Right renal pelvis (tissue), 4 donors: Measurements from ENCODE around the gene TFB2M. TPM values are rescaled to one million over a fixed set of nuclear protein-coding genes. Genes with fewer than 3 reads are reported as not detected.

Experiments used
- DNase-seq, 4 donors: peaks; one replicate each; pipeline ENCODE4 v3.0.0-alpha.2; 2013; ENCODE audit warnings: low read depth in 4 of 4, low spot score in 3 of 4, missing footprints in 1 of 4
- polyA plus RNA-seq, 4 donors: library from polyadenylated mRNA; unstranded; fragments of 120-200 nt; gene quantifications; one replicate each; pipeline ENCODE4 v1.2.1, GENCODE V29; 2013; ENCODE audit not compliant: insufficient read length in 4 of 4

Gene TFB2M
- polyA plus RNA-seq, 4 donors = 21.7 to 24.6 (median 22.5) TPM

DNA sequence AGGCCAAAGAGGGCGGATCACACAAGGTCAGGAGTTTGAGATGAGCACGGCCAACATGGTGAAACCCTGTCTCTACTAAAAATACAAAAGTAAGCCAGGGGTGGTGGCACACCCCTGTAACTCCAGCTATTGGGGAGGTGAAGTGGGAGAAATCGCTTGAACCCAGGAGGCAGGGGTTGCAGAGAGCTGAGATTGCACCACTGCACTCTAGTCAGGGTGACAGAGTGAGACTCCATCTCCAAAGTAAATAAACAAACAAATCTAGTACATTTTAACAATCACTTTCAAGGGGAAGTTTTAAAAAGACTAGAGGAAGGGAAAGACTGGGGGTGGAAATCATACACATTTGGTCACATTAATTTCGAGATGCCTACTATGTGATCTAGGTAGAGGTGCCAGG is 6.8 kb downstream of the TFB2M start:
- DNase-seq = no peak

DNA sequence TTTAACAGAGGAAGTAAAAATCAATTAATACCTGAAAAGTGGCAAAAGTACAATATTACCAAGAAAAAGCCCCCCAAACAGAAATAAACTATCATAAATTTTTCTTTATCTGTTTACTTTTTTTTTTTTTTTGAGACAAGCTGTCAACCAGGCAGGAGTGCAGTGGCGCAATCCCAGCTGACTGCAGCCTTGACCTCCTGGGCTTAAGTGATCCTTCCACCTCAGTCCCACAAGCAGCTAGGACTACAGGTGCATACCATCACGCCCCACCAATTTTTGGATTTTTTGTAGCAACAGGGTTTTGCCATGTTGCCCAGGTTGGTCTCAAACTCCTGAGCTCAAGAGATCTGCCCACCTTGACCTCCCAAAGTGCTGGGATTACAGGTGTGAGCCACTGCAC is 8.0 kb downstream of the TFB2M start:
- no peak for DNase-seq

DNA sequence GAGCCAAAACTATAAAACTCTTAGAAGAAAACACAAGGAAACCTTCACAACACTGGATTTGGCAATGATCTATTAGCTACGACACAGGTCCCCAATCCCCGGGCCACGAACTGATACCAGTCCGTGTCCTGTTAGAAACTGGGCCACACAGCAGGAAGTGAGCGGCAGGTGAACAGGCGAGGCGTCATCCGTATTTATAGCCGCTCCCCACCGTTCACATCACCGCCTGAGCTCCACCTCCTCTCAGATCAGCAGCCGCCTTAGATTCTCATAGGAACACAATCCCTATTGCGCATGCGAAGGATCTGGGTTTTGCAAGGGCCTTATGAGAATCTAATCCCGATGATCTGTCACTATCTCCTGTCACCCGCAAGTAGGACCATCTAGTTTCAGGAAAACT is 11.9 kb downstream of the TFB2M start:
- DNase-seq = no peak

DNA sequence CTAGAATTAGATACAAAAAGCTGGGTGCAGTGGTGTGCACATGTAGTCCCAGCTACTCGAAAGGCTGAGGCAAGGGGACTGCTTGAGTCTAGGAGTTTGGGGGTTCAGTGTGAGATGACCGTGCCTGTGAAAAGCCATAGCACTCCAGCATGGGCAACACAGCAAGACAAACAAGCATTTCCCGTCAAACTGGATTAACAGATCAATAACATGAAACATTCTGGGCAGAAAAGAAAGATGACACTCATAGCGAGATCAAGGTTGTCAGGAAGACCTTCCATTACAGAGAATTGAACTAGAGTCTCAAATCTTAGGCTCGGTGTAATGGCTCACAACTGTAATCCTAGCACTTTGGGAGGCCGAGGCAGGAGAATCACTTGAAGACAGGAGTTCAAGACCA is 14.0 kb downstream of the TFB2M start:
- no peak for DNase-seq

DNA sequence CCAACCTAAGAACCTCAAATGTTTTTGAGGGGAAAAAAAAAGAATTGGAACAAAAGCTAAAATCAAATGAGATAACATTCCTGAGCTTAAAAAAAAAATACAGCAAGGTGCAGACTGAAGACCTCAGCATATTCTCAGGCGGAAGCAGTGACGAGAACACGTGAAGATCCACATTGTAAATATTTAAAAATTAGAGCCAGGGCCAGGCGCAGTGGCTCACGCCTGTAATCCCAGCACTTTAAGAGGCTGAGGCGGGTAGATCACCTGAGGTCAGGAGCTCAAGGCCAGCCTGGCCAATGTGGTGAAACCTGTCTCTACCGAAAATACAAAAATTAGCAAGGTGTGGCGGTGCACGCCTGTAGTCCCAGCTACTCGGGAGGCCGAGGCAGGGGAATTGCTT is 15.7 kb downstream of the TFB2M start:
- DNase-seq = no peak

DNA sequence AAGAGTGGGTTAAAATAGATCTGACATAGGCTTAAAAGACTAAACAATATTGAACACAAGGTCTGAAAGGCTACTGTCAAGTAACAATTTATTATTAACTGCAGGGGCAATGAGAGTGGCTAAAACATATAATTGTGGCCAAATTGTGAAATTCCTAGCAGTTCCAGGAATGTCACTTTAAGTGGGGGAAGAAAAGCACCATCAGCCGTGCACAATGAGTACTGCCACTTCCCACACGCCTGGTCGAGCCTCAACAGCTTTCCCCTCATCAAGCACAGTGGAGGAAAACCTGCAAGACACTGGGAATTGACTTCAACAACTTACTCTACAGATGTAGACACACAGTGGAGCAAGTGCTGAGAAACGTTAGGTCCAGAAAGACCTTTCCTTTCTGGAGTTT is 16.4 kb downstream of the TFB2M start:
- DNase-seq = no peak

DNA sequence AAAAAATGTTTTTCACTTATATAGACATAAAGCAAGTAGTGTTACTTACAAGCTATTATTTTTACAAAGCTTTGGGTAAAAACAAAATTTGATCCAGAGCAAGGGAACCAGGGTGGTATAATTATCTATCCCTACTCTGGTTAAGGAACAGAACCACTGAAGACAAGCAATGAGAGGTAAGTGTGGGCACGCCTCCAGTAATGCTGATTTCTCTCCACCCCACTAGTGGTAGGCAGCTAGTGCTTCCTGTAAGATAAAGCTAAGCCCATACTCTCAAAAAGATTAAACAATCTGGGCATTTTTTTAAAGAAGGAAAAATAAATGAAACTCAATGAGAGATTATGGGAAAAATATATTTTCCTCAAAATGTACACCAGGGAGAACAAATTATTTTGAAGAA is 22.1 kb downstream of the TFB2M start:
- DNase-seq = no peak

DNA sequence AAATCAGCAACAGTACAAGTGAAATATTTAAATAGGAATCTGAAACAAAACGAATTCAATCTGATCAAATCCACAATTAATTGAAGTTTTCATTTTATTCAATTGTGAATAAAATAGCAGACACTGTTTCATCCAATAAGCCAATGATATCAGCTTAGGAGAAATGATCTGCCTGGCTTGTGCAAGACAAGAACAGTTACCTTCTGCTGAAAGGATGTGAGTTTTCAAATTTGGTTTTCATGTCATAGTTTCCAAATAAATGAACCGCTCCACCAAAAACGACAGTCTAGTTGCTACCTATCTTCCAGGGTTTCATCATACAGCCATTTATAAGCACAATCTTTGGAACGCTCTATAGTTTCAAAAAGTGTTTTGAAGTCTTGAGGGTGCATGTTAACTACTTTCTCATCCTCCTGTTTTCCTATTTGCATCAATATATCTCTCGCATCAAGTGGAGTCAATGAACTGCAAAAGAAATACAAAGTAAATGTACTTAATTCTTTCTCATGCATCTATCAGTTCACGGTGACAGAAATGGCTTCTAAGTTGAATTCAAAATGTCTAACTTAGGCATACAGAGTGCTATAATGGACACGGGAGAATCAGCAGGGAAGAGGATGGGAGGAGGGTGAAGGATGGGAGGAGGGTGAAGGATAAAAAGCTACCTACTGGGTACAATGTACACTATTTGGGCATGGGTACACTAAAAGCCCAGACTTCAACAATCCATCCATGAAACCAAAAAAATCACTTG is 25.1 kb downstream of the TFB2M start:
- no peak for DNase-seq

DNA sequence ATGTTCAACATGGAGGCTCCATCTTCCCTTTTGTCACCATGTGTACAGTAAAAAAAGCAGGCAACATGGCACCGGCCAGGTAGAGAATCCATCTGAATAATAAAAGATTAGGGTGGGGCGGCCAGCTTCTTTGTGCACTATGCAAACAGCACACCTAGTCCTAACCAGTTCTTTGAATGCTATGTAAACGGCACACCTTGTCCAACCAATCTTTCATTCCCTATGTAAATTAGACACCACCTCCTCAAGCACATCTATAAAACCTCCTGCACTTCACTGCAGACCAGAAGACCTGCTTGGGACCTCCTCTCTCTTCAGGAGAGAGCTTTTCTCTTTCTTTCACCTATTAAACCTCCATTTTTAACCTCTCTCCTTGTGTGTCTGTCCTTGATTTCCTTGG is 28.2 kb downstream of the TFB2M start:
- no peak for DNase-seq

DNA sequence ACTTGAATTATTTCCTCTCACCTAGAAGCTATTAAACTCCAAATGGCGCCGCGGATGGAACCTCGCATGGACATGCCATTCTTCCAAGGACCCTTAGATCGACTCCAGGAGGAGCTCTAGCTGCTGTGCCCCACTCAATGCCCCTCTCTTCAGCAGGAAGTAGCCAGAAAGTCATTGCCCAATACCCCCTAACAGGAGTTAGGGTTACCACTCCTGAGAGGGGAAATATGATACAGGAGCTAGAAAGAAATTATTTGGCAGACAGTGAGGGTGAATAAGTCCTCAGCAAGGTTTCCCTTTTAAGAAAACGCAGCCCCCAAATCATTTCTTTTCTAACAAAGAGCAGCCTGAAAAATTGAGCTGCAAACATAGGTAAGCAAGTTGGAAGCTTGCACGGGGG is 28.6 kb downstream of the TFB2M start:
- no peak for DNase-seq

DNA sequence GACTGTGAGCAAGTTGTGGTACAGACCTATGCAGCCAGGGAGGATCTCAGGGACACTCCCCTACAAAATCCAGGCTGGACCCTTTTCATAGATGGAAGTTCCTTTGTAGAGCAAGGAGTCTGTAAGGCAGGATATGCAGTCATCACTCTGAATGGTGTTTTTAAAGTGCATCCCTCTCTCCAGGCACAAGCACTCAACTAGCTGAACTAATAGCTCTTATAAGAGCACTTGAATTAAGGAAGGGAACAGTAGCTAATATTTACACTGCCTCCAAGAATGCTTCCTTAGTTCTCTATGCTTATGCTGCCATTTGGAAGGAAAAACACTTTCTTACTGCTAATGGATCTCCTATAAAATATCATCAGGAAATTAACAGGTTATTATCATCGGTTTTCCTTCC is 31.9 kb downstream of the TFB2M start:
- DNase-seq = no peak

DNA sequence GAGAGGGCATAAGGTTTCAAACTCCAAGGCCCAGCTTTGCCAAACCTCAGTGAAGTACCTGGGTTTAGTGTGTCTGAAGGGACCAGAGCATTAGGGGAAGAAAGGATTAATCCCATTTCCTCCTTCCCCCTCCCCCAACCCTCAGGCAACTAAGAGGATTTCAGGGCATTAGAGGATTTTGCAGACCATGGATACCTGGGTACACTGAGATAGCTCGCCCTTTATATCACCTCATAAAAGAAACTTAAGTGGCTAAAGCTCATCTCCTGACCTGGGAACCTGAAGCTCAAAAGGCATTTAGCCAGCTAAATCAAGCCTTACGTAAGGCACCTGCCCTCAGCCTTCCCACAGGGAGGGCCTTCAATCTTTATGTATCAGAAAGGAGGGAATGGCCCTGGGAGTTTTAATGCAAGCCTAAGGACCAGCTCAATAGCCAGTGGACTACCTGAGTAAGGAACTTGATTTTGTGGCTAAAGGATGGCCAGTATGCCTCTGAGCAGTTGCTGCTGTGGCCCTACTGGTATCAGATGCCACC is 32.6 kb downstream of the TFB2M start:
- no peak for DNase-seq

DNA sequence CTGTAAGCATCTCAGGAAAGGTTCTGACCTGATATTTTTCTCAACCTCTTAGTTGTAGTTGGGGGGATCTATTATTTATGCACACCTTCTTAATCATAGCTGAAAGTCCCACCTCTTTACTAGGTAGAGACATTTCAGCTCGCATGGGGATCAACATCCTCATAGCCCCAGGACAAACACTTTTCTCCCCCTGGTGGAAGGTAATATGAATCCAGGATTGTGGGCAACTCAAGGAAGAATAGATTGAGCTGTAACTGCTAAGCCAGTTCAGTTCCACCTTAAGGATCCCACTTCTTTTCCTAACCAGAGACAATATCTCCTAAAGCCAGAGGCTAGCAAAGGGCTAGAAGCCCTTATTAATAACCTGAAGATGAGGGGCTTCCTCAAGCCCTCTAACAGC is 33.5 kb downstream of the TFB2M start:
- no peak for DNase-seq

DNA sequence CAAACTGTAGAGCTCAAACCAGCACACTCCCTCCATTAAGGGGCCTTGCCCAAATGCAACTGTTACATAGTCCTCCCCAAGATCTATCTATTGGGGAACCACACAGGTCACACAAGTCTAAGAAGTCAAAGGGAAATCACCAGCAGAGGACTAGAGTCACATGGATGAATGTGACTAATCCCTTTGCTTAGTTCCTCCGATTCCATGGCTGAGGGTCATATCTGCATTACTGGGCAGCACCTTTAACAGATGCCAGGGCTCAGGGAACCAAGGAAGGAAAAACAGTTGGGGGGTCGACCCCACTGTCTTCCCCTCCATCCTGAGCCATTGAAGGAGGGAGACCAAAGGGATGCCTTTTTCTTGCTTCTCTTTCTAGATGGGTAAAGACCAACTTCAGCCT is 35.6 kb downstream of the TFB2M start:
- no peak for DNase-seq

DNA sequence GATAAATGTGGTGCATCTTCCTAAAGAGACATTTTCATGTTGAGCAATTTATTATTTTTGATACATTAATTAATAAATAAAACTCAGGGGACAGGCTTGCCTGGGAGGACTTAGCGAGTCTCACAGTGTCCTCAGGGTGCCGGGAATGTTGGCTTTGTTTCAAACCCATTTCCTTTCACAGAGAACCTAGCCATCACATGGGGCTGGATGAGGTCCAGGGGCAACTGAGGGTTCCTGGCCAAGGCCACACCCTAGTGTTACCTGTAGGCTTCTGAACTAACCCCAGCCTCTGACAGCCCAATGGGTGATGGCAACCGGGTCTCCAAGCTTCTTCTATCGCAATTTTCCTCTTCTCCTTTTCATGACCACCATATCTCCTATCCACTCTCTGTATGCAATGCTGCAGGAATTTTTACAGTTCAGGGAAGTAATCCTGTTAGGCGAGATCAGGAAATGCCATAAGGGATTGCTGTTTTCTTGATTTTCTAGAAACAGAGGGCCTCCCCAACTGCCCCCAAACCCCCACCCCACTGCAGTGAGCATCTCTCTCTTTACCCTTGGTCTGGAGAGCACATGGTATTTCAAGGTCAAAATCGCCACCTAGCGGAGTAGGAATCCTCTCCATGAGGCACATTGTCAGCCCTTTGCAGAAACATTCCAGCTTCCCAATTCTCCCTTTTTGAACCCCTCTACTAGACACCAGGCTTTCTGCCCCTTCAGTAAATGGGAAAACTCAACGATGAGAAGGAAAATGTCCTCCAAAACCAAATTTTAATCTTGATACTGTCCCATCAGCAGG is 36.9 kb downstream of the TFB2M start:
- no peak for DNase-seq

DNA sequence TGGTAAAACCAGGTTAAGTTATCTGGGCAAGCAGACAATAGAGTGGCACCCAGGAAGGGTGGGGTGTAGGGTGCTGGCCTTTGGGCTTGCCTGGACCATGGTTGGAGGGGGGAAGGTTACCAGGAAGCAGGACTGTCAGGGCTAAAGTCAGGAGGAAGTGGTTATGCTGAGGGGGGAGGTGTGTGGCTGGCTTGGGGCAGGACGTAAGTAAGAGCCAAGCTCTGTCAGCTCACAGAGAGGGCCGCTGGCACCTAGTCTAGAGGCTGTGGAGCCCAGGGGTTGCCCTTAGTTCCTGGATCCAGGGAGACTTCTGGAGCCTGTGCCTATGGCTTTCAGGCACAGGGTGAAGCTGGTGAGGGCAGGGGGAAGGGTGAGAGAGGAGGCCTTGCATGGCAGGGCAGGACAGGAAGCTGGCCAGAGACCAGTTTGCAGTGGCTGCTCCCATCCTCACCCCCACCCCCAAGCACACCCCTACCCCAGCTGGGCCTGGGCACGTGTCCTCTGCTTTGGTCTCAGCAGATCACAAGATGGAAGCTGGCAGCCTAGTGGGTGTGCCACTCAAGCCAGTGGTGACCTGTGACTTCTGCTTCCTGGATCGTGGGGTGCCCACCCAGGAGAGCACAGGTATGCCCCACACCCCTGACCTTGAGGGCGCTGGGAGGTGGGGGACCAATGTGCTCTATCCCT is 38.5 kb downstream of the TFB2M start:
- no peak for DNase-seq

DNA sequence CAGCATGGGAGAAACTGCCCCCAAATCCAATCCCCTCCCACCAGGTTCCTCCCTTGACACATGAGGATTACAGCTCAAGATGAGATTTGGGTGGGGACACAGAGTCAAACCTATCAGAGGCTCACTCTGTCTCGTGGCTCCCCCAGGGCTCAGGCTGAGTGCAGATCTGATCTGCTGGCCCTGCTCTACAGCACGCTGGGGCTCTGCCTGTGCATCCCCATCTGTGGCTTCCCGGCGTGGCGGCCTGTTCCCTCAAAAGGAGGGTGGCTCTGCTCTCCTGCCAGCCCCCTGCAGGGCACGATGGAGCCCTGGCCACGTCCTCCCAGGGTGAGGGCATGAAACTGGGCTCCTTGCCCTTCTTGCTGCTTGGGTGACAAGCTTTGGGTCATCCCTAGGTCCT is 39.1 kb downstream of the TFB2M start:
- DNase-seq = no peak

DNA sequence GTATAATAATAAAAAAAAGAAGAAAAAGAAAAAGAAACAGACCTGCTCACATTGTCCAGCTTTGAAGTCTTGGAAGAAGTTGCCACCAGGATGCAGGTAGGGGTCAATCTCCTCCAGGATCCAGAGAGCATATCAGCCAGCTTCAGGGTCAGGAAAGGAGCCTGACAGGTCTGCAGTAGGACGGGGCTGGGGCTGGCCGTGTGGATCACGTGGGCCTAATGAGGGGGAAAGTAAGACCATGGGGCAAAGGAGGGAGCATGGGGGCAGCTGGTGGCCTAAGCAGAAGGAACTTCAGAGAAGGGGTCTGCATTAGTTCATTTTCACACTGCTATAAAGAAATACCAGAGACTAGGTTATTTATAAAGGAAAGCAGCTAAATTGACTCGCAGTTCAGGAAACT is 39.7 kb downstream of the TFB2M start:
- DNase-seq = no peak

DNA sequence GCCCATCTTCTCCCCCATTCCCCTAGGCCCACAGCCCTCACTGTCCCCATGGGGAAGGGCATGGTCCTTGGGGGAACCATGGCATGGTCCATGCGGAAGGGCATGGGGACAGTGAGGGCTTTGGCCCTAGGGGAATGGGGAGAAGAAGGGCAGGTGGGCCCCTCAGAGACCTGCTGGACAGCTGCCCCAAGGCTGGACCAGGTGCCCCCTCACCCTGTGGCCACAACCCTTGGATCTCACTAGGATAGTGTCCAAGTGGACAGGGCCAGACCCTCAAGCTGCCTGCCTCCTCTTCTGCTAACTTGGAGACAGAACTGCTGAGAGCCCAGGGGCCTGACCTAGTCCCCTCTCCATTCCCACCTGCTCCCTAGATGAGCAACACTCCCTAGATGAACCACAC is 46.5 kb downstream of the TFB2M start:
- DNase-seq = no peak

DNA sequence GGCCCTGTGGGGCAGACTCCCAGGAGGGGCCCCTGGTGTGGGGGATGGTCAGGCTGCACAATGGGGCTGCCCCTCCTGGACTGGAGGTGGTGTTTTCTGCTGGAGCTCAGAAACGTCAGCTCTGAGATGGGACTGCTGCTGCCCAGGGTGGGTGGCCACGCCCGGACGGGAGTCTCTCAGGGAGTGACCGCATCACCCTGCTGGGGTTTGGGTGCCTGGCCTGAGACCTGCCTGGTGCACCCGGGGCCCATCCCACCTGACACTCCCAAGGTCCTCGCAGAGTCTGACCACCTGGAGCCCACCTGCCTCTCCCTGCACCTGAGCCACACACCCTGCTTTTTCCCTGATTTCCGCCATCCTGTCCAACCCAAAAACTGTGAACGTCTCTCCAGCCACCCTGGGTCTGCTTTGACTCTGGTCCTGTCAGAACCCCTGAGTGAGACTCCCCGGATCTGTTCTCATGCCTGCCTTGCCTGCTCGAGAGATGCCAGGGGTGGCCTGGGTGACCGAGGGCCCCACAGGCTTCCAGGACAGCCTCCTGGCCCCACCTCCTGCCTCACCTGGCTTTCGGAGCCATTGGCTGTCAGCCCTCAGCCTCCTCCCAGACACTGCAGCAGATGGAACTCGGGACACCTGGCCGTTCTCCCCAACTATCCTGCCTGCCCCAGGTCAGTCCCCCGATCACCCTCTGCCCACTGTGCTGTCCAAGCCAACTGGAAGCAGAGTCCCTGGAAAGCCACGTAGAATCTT is 47.4 kb downstream of the TFB2M start:
- DNase-seq = no peak

DNA sequence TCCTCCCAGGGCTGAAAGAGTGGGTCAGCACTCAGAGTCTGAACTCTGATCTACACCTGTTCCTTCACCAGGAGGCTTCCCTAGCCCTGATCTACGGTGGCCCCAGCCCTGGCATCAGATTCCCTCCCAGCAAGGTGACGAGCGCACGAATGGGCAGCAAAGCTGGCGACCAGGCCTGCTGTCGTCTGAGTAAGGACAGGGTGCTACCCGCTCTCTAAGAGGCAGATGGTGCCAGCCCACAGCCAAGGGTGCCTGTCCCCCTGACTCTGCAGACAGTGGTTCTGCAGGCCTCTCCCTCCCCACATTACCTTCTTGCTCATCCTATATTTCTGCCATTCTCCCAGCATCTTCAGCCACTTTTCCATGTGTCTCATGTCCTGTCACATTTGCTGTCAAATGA is 48.7 kb downstream of the TFB2M start:
- DNase-seq = no peak
